GM19240 (cell line): ENCODE data around the gene HIPK2.

Experiments
- DNase-seq: peaks from one replicate; pipeline ENCODE4 v3.0.0; 2011; ENCODE audit warnings: low spot score; ENCODE audit not compliant: insufficient read length

The HIPK2 gene

GRCh38 chr7:139543801-139544603 is 233.8 kb downstream of the HIPK2 start:
- DNase-seq, result no peak

- DNase-seq, result no peak
Measured at GRCh38 chr7:139542308-139543151, 235.3 kb downstream of the HIPK2 start.

- DNase-seq, result no peak
Measured at GRCh38 chr7:139541600-139542307, 236.0 kb downstream of the HIPK2 start.

- no peak for DNase-seq
Measured at GRCh38 chr7:139540203-139540602, 237.6 kb downstream of the HIPK2 start.

- DNase-seq, result no peak
Measured at GRCh38 chr7:139538881-139539635, 238.7 kb downstream of the HIPK2 start.

- DNase-seq, result no peak
Measured at GRCh38 chr7:139536152-139536551, 241.6 kb downstream of the HIPK2 start.

- DNase-seq, result no peak
Measured at GRCh38 chr7:139534966-139535651, 242.7 kb downstream of the HIPK2 start.

- DNase-seq, result no peak
Measured at GRCh38 chr7:139534096-139534495, 243.7 kb downstream of the HIPK2 start.

GRCh38 chr7:139532636-139533155 is 245.1 kb downstream of the HIPK2 start:
- no peak for DNase-seq

- no peak for DNase-seq
Measured at GRCh38 chr7:139531094-139531493, 246.7 kb downstream of the HIPK2 start.

- no peak for DNase-seq
Measured at GRCh38 chr7:139526578-139527544, 250.9 kb downstream of the HIPK2 start.

GRCh38 chr7:139525750-139526149 is 252.0 kb downstream of the HIPK2 start:
- no peak for DNase-seq

- DNase-seq, result no peak
Measured at GRCh38 chr7:139525239-139525638, 252.6 kb downstream of the HIPK2 start.

- DNase-seq, result no peak
Measured at GRCh38 chr7:139523968-139524815, 253.6 kb downstream of the HIPK2 start.

- DNase-seq, result no peak
Measured at GRCh38 chr7:139523199-139523941, 254.4 kb downstream of the HIPK2 start, which contains the start of gene CLEC2L. CLEC2L (plus strand) TSS chr7:139523685; CDS start chr7:139523928, 243 bp downstream.

- DNase-seq, result no peak
Measured at GRCh38 chr7:139522830-139523198, 255.0 kb downstream of the HIPK2 start.

- no peak for DNase-seq
Measured at GRCh38 chr7:139521439-139521838, 256.4 kb downstream of the HIPK2 start.
